ENCODE measurements around the gene SLC5A10.

DNA sequence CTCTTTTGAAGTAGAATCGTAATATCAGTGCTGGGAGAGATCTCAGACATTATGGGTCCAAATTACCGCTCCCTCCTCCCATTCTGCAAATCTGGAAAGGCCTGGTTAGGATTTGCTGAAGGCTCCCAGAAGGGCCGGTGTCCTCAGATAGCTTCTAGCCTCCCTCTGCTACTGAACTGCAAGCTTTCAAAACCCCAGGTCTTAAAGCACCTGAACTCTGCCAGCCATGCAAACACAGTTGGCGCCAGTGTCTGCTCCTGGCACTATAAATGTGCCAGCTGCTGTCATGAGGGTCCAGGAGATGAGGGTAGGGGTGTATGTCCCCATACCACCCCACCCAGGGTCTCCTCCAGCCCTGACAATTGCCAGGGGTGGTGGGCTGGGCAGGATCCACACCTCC lies 24.2 kb downstream of the SLC5A10 start:
- TF ChIP-seq RAD21 (IDR thresholded peaks at IDR 0.05) (no peak), SP1 (IDR thresholded peaks at IDR 0.05) (no peak), NR2F2 (IDR thresholded peaks at IDR 0.05) (no peak), ATF3 (IDR thresholded peaks at IDR 0.05) (no peak), YY1 (IDR thresholded peaks at IDR 0.05) (no peak), REST (IDR thresholded peaks at IDR 0.05) (no peak), MAX (IDR thresholded peaks at IDR 0.05) (no peak), CTCF (IDR thresholded peaks at IDR 0.05; ENCODE audit: low read depth, low read length, missing input control) (no peak), ZBTB33 (IDR thresholded peaks at IDR 0.05) (no peak), JUND (IDR thresholded peaks at IDR 0.05) (no peak), EGR1 (IDR thresholded peaks at IDR 0.05; ENCODE audit: low read depth in 2 of 2) (no peak), TAF1 (conservative IDR thresholded peaks at IDR 0.05) (no peak), FOXA2 (IDR thresholded peaks at IDR 0.05) (no peak), GABPA (IDR thresholded peaks at IDR 0.05 in 1 of 2, conservative IDR thresholded peaks at IDR 0.05 in 1 of 2) (no peak)

Measured in liver (tissue), 3 donors.